ENCODE measurements around the gene CFAP61.

CFAP61 gene

DNA sequence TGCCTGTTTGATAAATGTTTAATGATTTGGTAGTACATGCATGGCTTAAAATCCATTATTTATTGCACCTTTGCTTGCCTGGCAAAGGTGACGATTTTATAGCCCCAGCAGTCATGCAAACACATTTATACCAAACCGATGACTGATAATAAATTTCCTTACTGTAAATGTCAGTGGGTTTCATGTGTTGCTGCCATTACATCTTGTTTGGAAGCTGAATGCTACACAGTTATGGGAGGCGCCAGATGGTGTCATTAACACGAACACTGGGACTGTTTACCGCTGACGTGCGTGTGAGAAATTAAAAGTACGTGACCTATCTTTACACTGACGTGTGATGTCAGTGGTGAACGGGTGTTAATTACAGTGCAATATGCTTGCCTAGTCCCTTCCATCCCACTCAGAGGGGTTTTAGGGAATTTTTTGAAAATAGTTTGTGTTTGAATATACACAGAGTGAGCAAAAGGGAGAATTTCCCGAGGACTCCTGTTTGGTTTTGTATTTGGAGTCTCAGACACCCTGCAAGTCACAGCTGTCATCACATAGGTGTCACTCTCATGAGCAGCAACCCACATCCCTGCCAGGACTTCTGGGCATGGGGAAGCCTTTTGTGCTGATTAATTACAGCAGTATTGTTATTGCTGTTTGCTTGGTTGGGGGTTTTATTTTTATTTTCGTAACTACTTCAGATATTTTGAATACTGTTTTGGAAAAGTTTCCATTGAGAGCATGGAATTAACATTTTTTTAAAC lies 163.8 kb downstream of the CFAP61 start (continued):
- TF ChIP-seq, protein P1, sequence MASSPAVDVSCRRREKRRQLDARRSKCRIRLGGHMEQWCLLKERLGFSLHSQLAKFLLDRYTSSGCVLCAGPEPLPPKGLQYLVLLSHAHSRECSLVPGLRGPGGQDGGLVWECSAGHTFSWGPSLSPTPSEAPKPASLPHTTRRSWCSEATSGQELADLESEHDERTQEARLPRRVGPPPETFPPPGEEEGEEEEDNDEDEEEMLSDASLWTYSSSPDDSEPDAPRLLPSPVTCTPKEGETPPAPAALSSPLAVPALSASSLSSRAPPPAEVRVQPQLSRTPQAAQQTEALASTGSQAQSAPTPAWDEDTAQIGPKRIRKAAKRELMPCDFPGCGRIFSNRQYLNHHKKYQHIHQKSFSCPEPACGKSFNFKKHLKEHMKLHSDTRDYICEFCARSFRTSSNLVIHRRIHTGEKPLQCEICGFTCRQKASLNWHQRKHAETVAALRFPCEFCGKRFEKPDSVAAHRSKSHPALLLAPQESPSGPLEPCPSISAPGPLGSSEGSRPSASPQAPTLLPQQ (tag by site-specific recombination; IDR thresholded peaks at IDR 0.05) = peak; percentile 63; the same call in 1 of the 2 replicates
- no peak for TF ChIP-seq ZNF830 (tag by site-specific recombination; IDR thresholded peaks at IDR 0.05; ENCODE audit: low read depth)
- TF ChIP-seq ZNF792 (tag by site-specific recombination; IDR thresholded peaks at IDR 0.05) = no peak
- TF ChIP-seq ZNF324 (tag by site-specific recombination; IDR thresholded peaks at IDR 0.05) = peak; percentile 82
- TF ChIP-seq ZBTB1 (tag by site-specific recombination; IDR thresholded peaks at IDR 0.05) = peak; percentile 79; the same call in 1 of the 2 replicates
- peak; percentile 96 for TF ChIP-seq GLI2 (tag by site-specific recombination; IDR thresholded peaks at IDR 0.05; ENCODE audit: borderline replicate concordance, low read depth)

DNA sequence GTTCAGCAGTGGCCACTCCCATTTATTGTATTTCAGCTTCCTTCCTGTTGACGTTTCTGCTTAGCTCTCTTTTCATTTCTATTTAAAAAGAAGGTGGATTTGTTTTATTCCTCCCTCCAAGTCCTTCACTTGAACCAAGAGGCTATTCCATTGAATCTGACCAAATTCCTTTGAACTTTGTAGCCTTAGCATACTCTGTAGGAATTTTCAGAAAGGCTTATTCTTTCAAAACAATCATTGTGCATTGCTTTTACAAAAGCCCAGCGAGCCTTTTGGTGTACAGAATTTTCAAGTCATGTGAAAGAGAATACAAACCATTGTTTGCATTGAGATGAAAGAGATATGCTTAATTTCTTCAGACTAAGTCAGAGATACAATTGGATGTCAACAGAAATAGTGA lies 164.6 kb downstream of the CFAP61 start:
- no peak overlapping the region for H3K27ac ChIP-seq (ENCODE audit: extremely low read depth, low read depth, low read length)
- CTCF ChIA-PET = no interaction called here
- POLR2A ChIA-PET = no interaction called here

DNA sequence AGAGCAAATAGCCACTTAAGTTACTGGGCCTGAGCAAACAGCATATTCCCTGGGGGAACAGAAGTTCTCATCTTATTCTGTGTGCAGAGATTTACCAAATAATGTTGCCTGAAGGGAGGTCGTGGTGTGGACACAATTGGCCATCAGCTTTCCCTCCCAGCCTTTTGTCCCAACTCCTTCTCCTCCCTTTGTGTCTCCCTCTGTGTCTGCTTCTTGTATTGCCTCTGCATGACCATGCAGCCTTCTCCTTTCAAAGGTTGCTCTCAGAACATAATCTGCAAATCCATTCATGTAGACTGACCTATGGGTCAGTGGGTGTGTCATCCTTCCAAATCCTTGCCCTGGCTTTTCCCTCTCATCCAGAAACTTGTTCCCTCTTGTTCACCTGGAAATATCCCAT lies 165.3 kb downstream of the CFAP61 start:
- Histone ChIP-seq H3K36me3 (ENCODE audit: control insufficient read depth in 2 of 2, insufficient read depth in 1 of 2, low read length in 2 of 2) (no peaks in the 10 kb centered on the region), H3K4me3 (ENCODE audit: low read depth, low read length) (no peak overlapping the region), H3K27ac (ENCODE audit: extremely low read depth, low read depth, low read length) (no peak overlapping the region), H3K4me1 (ENCODE audit: control insufficient read depth, insufficient read depth, low read length) (peaks cover 18% of the 10 kb centered on the region), H3K9me3 (ENCODE audit: control insufficient read depth, insufficient read depth, low read depth, low read length) (no peaks in the 10 kb centered on the region)
- ChIA-PET POLR2A (no interaction called here), CTCF (no interaction called here)
- TF ChIP-seq ZNF544 (tag by site-specific recombination; IDR thresholded peaks at IDR 0.05) (no peak), ZNF214 (tag by site-specific recombination; IDR thresholded peaks at IDR 0.05; ENCODE audit: borderline replicate concordance) (no peak), ZNF394 (tag by site-specific recombination; IDR thresholded peaks at IDR 0.05; ENCODE audit: borderline replicate concordance) (no peak), TCF7L2 (IDR thresholded peaks at IDR 0.05; ENCODE audit: borderline replicate concordance, low read depth, low read length) (no peak), ZNF623 (tag by site-specific recombination; IDR thresholded peaks at IDR 0.05) (no peak), ZNF146 (tag by site-specific recombination; IDR thresholded peaks at IDR 0.05) (no peak), ZNF785 (tag by site-specific recombination; IDR thresholded peaks at IDR 0.05) (no peak), ZNF404 (tag by site-specific recombination; IDR thresholded peaks at IDR 0.05) (no peak), ZNF664 (tag by site-specific recombination; IDR thresholded peaks at IDR 0.05) (no peak), ZBTB21 (tag by site-specific recombination; IDR thresholded peaks at IDR 0.05) (no peak), ZNF561 (tag by site-specific recombination; IDR thresholded peaks at IDR 0.05; ENCODE audit: borderline replicate concordance) (no peak), IKZF3 (tag by site-specific recombination; IDR thresholded peaks at IDR 0.05) (no peak), ZNF112 (tag by site-specific recombination; IDR thresholded peaks at IDR 0.05) (no peak), ZNF169 (tag by site-specific recombination; IDR thresholded peaks at IDR 0.05) (no peak), ZNF311 (tag by site-specific recombination; IDR thresholded peaks at IDR 0.05; ENCODE audit: borderline replicate concordance) (no peak), ZNF560 (tag by site-specific recombination; IDR thresholded peaks at IDR 0.05; ENCODE audit: borderline replicate concordance) (no peak), ZNF473 (tag by site-specific recombination; IDR thresholded peaks at IDR 0.05) (no peak)
- TF ChIP-seq, protein P2, sequence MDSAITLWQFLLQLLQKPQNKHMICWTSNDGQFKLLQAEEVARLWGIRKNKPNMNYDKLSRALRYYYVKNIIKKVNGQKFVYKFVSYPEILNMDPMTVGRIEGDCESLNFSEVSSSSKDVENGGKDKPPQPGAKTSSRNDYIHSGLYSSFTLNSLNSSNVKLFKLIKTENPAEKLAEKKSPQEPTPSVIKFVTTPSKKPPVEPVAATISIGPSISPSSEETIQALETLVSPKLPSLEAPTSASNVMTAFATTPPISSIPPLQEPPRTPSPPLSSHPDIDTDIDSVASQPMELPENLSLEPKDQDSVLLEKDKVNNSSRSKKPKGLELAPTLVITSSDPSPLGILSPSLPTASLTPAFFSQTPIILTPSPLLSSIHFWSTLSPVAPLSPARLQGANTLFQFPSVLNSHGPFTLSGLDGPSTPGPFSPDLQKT (IDR thresholded peaks at IDR 0.05; ENCODE audit: borderline replicate concordance, low read depth, low read length) = no peak
- TF ChIP-seq, protein P3, sequence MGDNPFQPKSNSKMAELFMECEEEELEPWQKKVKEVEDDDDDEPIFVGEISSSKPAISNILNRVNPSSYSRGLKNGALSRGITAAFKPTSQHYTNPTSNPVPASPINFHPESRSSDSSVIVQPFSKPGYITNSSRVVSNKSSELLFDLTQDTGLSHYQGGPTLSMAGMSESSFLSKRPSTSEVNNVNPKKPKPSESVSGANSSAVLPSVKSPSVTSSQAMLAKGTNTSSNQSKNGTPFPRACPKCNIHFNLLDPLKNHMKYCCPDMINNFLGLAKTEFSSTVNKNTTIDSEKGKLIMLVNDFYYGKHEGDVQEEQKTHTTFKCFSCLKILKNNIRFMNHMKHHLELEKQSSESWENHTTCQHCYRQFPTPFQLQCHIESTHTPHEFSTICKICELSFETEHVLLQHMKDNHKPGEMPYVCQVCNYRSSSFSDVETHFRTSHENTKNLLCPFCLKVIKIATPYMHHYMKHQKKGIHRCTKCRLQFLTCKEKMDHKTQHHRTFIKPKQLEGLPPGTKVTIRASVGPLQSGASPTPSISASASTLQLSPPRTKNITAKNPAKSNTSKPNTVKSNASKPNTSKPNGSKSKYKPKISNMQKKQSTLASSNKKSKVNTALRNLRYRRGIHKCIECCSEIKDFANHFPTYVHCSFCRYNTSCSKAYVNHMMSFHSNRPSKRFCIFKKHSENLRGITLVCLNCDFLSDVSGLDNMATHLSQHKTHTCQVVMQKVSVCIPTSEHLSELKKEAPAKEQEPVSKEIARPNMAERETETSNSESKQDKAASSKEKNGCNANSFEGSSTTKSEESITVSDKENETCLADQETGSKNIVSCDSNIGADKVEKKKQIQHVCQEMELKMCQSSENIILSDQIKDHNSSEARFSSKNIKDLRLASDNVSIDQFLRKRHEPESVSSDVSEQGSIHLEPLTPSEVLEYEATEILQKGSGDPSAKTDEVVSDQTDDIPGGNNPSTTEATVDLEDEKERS (tag by site-specific recombination; IDR thresholded peaks at IDR 0.05) = no peak
- TF ChIP-seq, protein P4, sequence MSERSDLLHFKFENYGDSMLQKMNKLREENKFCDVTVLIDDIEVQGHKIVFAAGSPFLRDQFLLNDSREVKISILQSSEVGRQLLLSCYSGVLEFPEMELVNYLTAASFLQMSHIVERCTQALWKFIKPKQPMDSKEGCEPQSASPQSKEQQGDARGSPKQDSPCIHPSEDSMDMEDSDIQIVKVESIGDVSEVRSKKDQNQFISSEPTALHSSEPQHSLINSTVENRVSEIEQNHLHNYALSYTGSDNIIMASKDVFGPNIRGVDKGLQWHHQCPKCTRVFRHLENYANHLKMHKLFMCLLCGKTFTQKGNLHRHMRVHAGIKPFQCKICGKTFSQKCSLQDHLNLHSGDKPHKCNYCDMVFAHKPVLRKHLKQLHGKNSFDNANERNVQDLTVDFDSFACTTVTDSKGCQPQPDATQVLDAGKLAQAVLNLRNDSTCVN (tag by site-specific recombination; optimal IDR thresholded peaks at IDR 0.05) = no peak

More for the DNA sequence above, 164.6 kb downstream of the CFAP61 start:
- no peak for TF ChIP-seq REPIN1 (tag by site-specific recombination; IDR thresholded peaks at IDR 0.05; ENCODE audit: low read depth)
- TF ChIP-seq EGR2 (tag by site-specific recombination; IDR thresholded peaks at IDR 0.05; ENCODE audit: low read depth) = no peak
- TF ChIP-seq KLF9 (tag by site-specific recombination; IDR thresholded peaks at IDR 0.05; ENCODE audit: low read depth) = peak; percentile 26; the same call in 1 of the 2 replicates
- peaks cover 22% of the 10 kb centered on the region for H3K4me1 ChIP-seq (ENCODE audit: control insufficient read depth, insufficient read depth, low read length)
- H3K4me3 ChIP-seq (ENCODE audit: low read depth, low read length) = no peak overlapping the region
- no peaks in the 10 kb centered on the region for H3K9me3 ChIP-seq (ENCODE audit: control insufficient read depth, insufficient read depth, low read depth, low read length)
- no peaks in the 10 kb centered on the region for H3K36me3 ChIP-seq (ENCODE audit: control insufficient read depth in 2 of 2, insufficient read depth in 1 of 2, low read length in 2 of 2)
